K562 (cell line): ENCODE data around the gene IL26. TPM values are rescaled to one million over a fixed set of nuclear protein-coding genes. Genes with fewer than 3 reads are reported as not detected.

Source experiments
- BCL6 ChIP-seq: fragments of 250-450 bp; sonication (Bioruptor Pico); IDR thresholded peaks from 2 replicates; pipeline ENCODE4 v1.4.0; 2020
- ELF4 ChIP-seq: fragments of 450-650 bp; formaldehyde crosslinking; IDR thresholded peaks from 2 replicates; pipeline ENCODE4 v1.4.0; 2022; ENCODE audit warnings: missing genetic modification characterization
- EP400 ChIP-seq: fragments of 450-650 bp; IDR thresholded peaks from 2 replicates; pipeline ENCODE4 v1.6.1; 2017; ENCODE audit warnings: antibody characterized with exemption, mild to moderate bottlenecking, moderate library complexity
- FOSL1 ChIP-seq: fragments of 200-800 bp; sonication (Bioruptor generic); conservative IDR thresholded peaks from 2 replicates; pipeline ENCODE4 v1.6.1; 2016; ENCODE audit warnings: missing genetic modification characterization, missing compliant biosample characterization
- ILF3 ChIP-seq: fragments of 450-650 bp; IDR thresholded peaks from 2 replicates; pipeline ENCODE4 v1.6.1; 2018; ENCODE audit warnings: antibody characterized with exemption, mild to moderate bottlenecking, moderate library complexity, borderline replicate concordance
- KLF10 ChIP-seq: fragments of 250-450 bp; sonication (Bioruptor Pico); IDR thresholded peaks from 2 replicates; pipeline ENCODE4 v1.6.1; 2021; ENCODE audit warnings: matching md5 sums
- MEF2D ChIP-seq: conservative IDR thresholded peaks from 2 replicates; pipeline ENCODE4 v1.6.1; 2016; ENCODE audit warnings: low read depth, missing genetic modification characterization, missing compliant biosample characterization
- NCOR1 ChIP-seq: fragments of 450-650 bp; IDR thresholded peaks from 2 replicates; pipeline ENCODE4 v1.6.1; 2016; ENCODE audit warnings: mild to moderate bottlenecking, moderate library complexity
- OTX1 ChIP-seq: fragments of 450-650 bp; formaldehyde crosslinking; IDR thresholded peaks from 2 replicates; pipeline ENCODE4 v1.4.0; 2022; ENCODE audit warnings: mild to moderate bottlenecking
- PHF20 ChIP-seq: fragments of 450-650 bp; IDR thresholded peaks from 2 replicates; pipeline ENCODE4 v1.6.1; 2018; ENCODE audit not compliant: partially characterized antibody
- RBM14 ChIP-seq: fragments of 200-400 bp; formaldehyde crosslinking; IDR thresholded peaks from 2 replicates; pipeline ENCODE4 v1.6.1; 2018; ENCODE audit warnings: low read depth, mild to moderate bottlenecking, low read length, moderate library complexity, borderline replicate concordance; ENCODE audit not compliant: insufficient read depth
- SRSF3 ChIP-seq: fragments of 200-400 bp; formaldehyde crosslinking; IDR thresholded peaks from 2 replicates; pipeline ENCODE4 v1.6.1; 2016; ENCODE audit warnings: mild to moderate bottlenecking, low read length, moderate library complexity; ENCODE audit not compliant: insufficient read depth
- TAF1 ChIP-seq: IDR thresholded peaks from 2 replicates; pipeline ENCODE4 v1.6.1; 2011; ENCODE audit warnings: mild to moderate bottlenecking, low read length, moderate library complexity; ENCODE audit not compliant: insufficient read depth, control insufficient read depth, severe bottlenecking; ENCODE audit errors: extremely low read depth
- YBX1 ChIP-seq: fragments of 450-650 bp; IDR thresholded peaks from 2 replicates; pipeline ENCODE4 v1.7.1; 2016; ENCODE audit warnings: mild to moderate bottlenecking
- ZBTB40 ChIP-seq, 2 experiments: fragments of 450-650 bp in 1 of 2; sonication (generic) in 1 of 2; formaldehyde crosslinking in 1 of 2; IDR thresholded peaks; 2 replicates each; pipeline versions ENCODE4 v1.7.1 to v1.9.0; 2016 to 2022; ENCODE audit warnings: inconsistent platforms in 1 of 2, mild to moderate bottlenecking in 1 of 2, missing genetic modification reagents in 1 of 2
- ZKSCAN3 ChIP-seq: fragments of 250-450 bp; sonication (Bioruptor Pico); IDR thresholded peaks from 2 replicates; pipeline ENCODE4 v1.4.0; 2020
- polyA plus RNA-seq, 8 experiments: library from polyadenylated mRNA; depleted of rRNA in 4 of 8; stranded (reverse) in 5 of 8; unstranded in 3 of 8; fragments of >200 nt; fragmentation: Nextera tagmentation in 2 of 8; fragmentation: Illumina TruSeq in 1 of 8; extraction: Ambion mirVana in 2 of 8; extraction: Trizol in 1 of 8; gene quantifications; 2 replicates each; pipeline versions ENCODE4 v1.2.1 to v1.2.3, GENCODE V29; 2011 to 2014; ENCODE audit warnings: inconsistent platforms in 1 of 8, missing spikeins in 1 of 8
- total RNA-seq, 7 experiments: library from RNA; depleted of rRNA in 6 of 7; stranded (reverse); fragments of >200 nt in 6 of 7; fragmentation: Illumina TruSeq in 2 of 7; extraction: Trizol in 2 of 7; gene quantifications; 2 replicates each; pipeline versions ENCODE4 v1.2.1 to v1.2.3, GENCODE V29; 2011 to 2021; ENCODE audit warnings: low replicate concordance in 1 of 7
- TF ChIP-seq, protein P1 (sequence below): fragments of 450-650 bp; formaldehyde crosslinking; IDR thresholded peaks from 2 replicates; pipeline ENCODE4 v1.4.0; 2022; ENCODE audit warnings: mild to moderate bottlenecking, moderate library complexity
- TF ChIP-seq, protein P2 (sequence below): IDR thresholded peaks from 2 replicates; pipeline ENCODE4 v1.6.1; 2014; ENCODE audit warnings: antibody characterized with exemption

Gene IL26
- total and polyA plus RNA-seq, 9 of the 15 experiments (the other 6 are each of a cell fraction or from before 2014, with no cell fraction given) = not detected

- TF ChIP-seq ZKSCAN3 (CRISPR knock-in tag) (no peak), NCOR1 (0 out of 2 replicates have a peak, but pooled peaks have one; percentile 28), ILF3 (no peak), PHF20 (no peak), MEF2D (tag) (peak; percentile 34; the same call in 1 of the 2 replicates), YBX1 (no peak), SRSF3 (no peak), EP400 (no peak), TAF1 (no peak), ZBTB40 (IDR thresholded peaks at IDR 0.05) (no peak), ZBTB40 (CRISPR knock-in tag; IDR thresholded peaks at IDR 0.05) (no peak), RBM14 (no peak), KLF10 (CRISPR knock-in tag) (no peak), ELF4 (CRISPR knock-in tag) (0 out of 2 replicates have a peak, but pooled peaks have one; percentile 53), BCL6 (CRISPR knock-in tag) (no peak), FOSL1 (tag) (peak; percentile 84), OTX1 (no peak)
- TF ChIP-seq, protein P1, sequence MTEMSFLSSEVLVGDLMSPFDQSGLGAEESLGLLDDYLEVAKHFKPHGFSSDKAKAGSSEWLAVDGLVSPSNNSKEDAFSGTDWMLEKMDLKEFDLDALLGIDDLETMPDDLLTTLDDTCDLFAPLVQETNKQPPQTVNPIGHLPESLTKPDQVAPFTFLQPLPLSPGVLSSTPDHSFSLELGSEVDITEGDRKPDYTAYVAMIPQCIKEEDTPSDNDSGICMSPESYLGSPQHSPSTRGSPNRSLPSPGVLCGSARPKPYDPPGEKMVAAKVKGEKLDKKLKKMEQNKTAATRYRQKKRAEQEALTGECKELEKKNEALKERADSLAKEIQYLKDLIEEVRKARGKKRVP (CRISPR knock-in tag) = 0 out of 2 replicates have a peak, but pooled peaks have one; percentile 16
- TF ChIP-seq, protein P2, sequence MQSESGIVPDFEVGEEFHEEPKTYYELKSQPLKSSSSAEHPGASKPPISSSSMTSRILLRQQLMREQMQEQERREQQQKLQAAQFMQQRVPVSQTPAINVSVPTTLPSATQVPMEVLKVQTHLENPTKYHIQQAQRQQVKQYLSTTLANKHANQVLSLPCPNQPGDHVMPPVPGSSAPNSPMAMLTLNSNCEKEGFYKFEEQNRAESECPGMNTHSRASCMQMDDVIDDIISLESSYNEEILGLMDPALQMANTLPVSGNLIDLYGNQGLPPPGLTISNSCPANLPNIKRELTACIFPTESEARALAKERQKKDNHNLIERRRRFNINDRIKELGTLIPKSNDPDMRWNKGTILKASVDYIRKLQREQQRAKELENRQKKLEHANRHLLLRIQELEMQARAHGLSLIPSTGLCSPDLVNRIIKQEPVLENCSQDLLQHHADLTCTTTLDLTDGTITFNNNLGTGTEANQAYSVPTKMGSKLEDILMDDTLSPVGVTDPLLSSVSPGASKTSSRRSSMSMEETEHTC = no peak
Observed at GRCh38 chr12:68178774-68179439, 46.7 kb downstream of the IL26 start (continued).
